SU-DHL-6 (cell line): Measurements from ENCODE around the gene LTB4R.

Experiments used
- H2AFZ ChIP-seq: fragments of 200-600 bp; sonication (generic); 2 replicates; pipeline ENCODE4 v1.6.1; 2014; ENCODE audit warnings: low read depth, mild to moderate bottlenecking, moderate library complexity, mixed read lengths, antibody characterized with exemption, low read length; ENCODE audit not compliant: severe bottlenecking
- H3F3A ChIP-seq: fragments of 200-600 bp; shearing (Covaris generic); 2 replicates; pipeline ENCODE4 v1.6.0; 2016; ENCODE audit warnings: antibody characterized with exemption, mild to moderate bottlenecking; ENCODE audit not compliant: insufficient read depth
- H3K27ac ChIP-seq: fragments of 200-600 bp; sonication (generic); 2 replicates; pipeline ENCODE4 v1.5.1; 2016; ENCODE audit warnings: low read depth, mild to moderate bottlenecking, low read length, moderate library complexity, mixed read lengths
- H3K27me3 ChIP-seq: fragments of 200-600 bp; sonication (generic), shearing (Covaris generic); 2 replicates; pipeline ENCODE4 v1.6.0; 2014; ENCODE audit warnings: mild to moderate bottlenecking, low read length
- H3K36me3 ChIP-seq: fragments of 200-600 bp; sonication (generic); 2 replicates; pipeline ENCODE4 v1.6.1; 2014; ENCODE audit warnings: mild to moderate bottlenecking, low read length, mixed read lengths
- H3K4me2 ChIP-seq: fragments of 300-600, 200-600 bp; shearing (Covaris generic), sonication (generic); 2 replicates; pipeline ENCODE4 v1.6.0; 2014; ENCODE audit warnings: low read length, low read depth, mild to moderate bottlenecking; ENCODE audit not compliant: poor library complexity, severe bottlenecking
- H3K4me3 ChIP-seq: fragments of 200-600 bp; sonication (generic); 2 replicates; pipeline ENCODE4 v1.5.1; 2014; ENCODE audit warnings: antibody characterized with exemption, low read length, mild to moderate bottlenecking, mixed read lengths; ENCODE audit not compliant: insufficient read depth, poor library complexity, severe bottlenecking
- H3K79me2 ChIP-seq: fragments of 200-600 bp; sonication (generic); 2 replicates; pipeline ENCODE4 v1.6.1; 2014; ENCODE audit warnings: mild to moderate bottlenecking, low read length, moderate library complexity; ENCODE audit not compliant: insufficient read depth
- H3K9ac ChIP-seq: fragments of 200-600 bp; sonication (generic); 2 replicates; pipeline ENCODE4 v1.7.0; 2014; ENCODE audit warnings: mild to moderate bottlenecking, low read length
- H3K9me2 ChIP-seq: fragments of 200-600 bp; sonication (generic); replicated peaks from 2 replicates; pipeline ENCODE4 v1.6.1; 2014; ENCODE audit warnings: low read length; ENCODE audit not compliant: insufficient read depth
- H3K9me3 ChIP-seq: fragments of 200-600 bp; sonication (generic); 2 replicates; pipeline ENCODE4 v1.6.1; 2014; ENCODE audit warnings: low read length, mixed read lengths; ENCODE audit not compliant: insufficient read depth
- H4K20me1 ChIP-seq: fragments of 200-600 bp; sonication (generic); 2 replicates; pipeline ENCODE4 v1.6.1; 2014; ENCODE audit warnings: low read depth, mild to moderate bottlenecking, antibody characterized with exemption, low read length, moderate library complexity, mixed read lengths
- EZH2phosphoT487 ChIP-seq: fragments of 200-600 bp; sonication (generic), shearing (Covaris generic); conservative IDR thresholded peaks from 2 replicates; pipeline ENCODE4 v1.6.1; 2018; ENCODE audit warnings: mild to moderate bottlenecking, antibody characterized with exemption, low read length, moderate library complexity, mixed read lengths
- TF ChIP-seq, protein P1 (sequence below): fragments of 200-600 bp; sonication (generic); IDR thresholded peaks from one replicate; pipeline ENCODE4 v1.5.1; 2017; ENCODE audit warnings: antibody characterized with exemption, mild to moderate bottlenecking, low read length, moderate library complexity; ENCODE audit not compliant: insufficient read depth, poor library complexity, severe bottlenecking

The LTB4R gene

DNA sequence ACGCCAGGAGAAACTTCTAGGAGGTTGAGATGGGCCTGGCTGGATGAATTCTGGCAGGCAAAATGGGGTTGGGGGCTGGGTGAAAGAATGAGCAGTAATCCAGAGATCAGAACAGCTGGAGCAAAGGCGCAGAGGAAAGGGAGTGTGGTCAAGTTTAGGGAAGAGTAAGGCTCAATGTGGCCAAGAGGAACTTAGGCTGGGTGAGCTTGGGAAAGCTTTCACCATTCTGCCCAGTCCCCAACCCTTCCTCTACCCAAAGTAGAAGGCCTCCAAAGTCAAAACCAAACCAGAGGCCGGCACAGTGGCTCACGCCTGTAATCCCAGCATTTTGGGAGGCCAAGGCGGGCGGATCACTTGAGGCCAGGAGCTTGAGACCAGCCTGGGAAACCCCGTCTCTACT is 29.7 kb upstream of the LTB4R start:
- Histone ChIP-seq H3K9me2 (no peaks in the 10 kb centered on the region), H3K27me3 (no peaks in the 10 kb centered on the region), H2AFZ (no peak overlapping the region), H3K27ac (no peak overlapping the region), H3K9me3 (no peaks in the 10 kb centered on the region), H3F3A (no peaks in the 10 kb centered on the region), H4K20me1 (no peaks in the 10 kb centered on the region), H3K4me3 (no peak overlapping the region), H3K79me2 (no peaks in the 10 kb centered on the region), H3K9ac (no peak overlapping the region), H3K36me3 (no peaks in the 10 kb centered on the region), H3K4me2 (no peak overlapping the region)
- TF ChIP-seq, protein P1, sequence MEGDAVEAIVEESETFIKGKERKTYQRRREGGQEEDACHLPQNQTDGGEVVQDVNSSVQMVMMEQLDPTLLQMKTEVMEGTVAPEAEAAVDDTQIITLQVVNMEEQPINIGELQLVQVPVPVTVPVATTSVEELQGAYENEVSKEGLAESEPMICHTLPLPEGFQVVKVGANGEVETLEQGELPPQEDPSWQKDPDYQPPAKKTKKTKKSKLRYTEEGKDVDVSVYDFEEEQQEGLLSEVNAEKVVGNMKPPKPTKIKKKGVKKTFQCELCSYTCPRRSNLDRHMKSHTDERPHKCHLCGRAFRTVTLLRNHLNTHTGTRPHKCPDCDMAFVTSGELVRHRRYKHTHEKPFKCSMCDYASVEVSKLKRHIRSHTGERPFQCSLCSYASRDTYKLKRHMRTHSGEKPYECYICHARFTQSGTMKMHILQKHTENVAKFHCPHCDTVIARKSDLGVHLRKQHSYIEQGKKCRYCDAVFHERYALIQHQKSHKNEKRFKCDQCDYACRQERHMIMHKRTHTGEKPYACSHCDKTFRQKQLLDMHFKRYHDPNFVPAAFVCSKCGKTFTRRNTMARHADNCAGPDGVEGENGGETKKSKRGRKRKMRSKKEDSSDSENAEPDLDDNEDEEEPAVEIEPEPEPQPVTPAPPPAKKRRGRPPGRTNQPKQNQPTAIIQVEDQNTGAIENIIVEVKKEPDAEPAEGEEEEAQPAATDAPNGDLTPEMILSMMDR, result no peak
- TF ChIP-seq EZH2phosphoT487, result no peak

DNA sequence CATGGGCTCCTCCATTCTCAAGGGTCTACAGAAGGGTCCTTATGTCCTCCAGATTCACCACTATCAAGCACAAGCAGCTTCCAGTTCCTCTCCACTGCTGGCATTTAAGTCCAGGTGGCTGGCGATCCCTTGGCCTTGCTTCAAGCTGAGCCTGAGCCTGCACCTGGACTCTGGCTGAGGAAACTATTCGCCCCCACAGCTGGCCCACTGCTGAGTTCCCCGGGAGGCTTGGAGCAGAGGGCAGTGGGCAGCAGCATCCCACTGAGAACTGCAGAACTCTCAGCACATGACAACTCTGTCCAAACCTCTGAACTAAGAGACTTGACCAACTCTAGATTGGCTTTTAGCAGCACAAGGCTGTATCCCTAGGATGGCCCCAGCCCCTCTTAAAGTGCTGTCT is 28.6 kb upstream of the LTB4R start:
- H2AFZ ChIP-seq, result no peak overlapping the region
- H3K27me3 ChIP-seq, result no peaks in the 10 kb centered on the region
- H3K9me3 ChIP-seq, result no peaks in the 10 kb centered on the region
- no peak overlapping the region for H3K4me3 ChIP-seq
- H3K27ac ChIP-seq, result no peak overlapping the region
- H3K36me3 ChIP-seq, result no peaks in the 10 kb centered on the region
- no peak overlapping the region for H3K9ac ChIP-seq
- no peaks in the 10 kb centered on the region for H3F3A ChIP-seq
- no peaks in the 10 kb centered on the region for H3K79me2 ChIP-seq
- H3K4me2 ChIP-seq, result no peak overlapping the region
- no peaks in the 10 kb centered on the region for H4K20me1 ChIP-seq
- no peak for TF ChIP-seq EZH2phosphoT487
- TF ChIP-seq, protein P1, result no peak
- no peaks in the 10 kb centered on the region for H3K9me2 ChIP-seq

- Histone ChIP-seq H3K4me3 (no peak overlapping the region), H3K9me2 (no peaks in the 10 kb centered on the region), H3K9me3 (no peaks in the 10 kb centered on the region), H3K27ac (no peak overlapping the region), H3K27me3 (no peaks in the 10 kb centered on the region), H3K36me3 (no peaks in the 10 kb centered on the region), H2AFZ (no peak overlapping the region), H3K9ac (no peak overlapping the region), H3F3A (no peaks in the 10 kb centered on the region), H3K4me2 (no peak overlapping the region), H4K20me1 (no peaks in the 10 kb centered on the region), H3K79me2 (no peaks in the 10 kb centered on the region)
- TF ChIP-seq EZH2phosphoT487, result no peak
- TF ChIP-seq, protein P1, result no peak
These were observed 27.4 kb upstream of the LTB4R start for GRCh38 chr14:24283796-24284460.
